Suprapubic skin (tissue), 4 donors: ENCODE data around the gene CDH22.

Experiments used
- CTCF ChIP-seq, 2 donors: fragments of 200-600 bp in 1 of 2; fragments of 450-650 bp in 1 of 2; sonication (generic) in 1 of 2; IDR thresholded peaks; one replicate each; pipeline ENCODE4 v1.5.1; 2016 to 2019; ENCODE audit warnings: antibody characterized with exemption in 2 of 2, mild to moderate bottlenecking in 1 of 2, moderate library complexity in 1 of 2
- EP300 ChIP-seq: sonication (generic); formaldehyde crosslinking; IDR thresholded peaks from one replicate; pipeline ENCODE4 v1.6.1; 2017; ENCODE audit warnings: antibody characterized with exemption
- POLR2A ChIP-seq, 2 donors: fragments of 450-650 bp; IDR thresholded peaks; one replicate each; pipeline ENCODE4 v1.6.1; 2017; ENCODE audit warnings: antibody characterized with exemption in 2 of 2, mild to moderate bottlenecking in 2 of 2, moderate library complexity in 2 of 2
- POLR2AphosphoS5 ChIP-seq, 3 donors: sonication (generic); formaldehyde crosslinking; IDR thresholded peaks; one replicate each; pipeline ENCODE4 v1.6.1; 2017; ENCODE audit warnings: antibody characterized with exemption in 3 of 3

DNA sequence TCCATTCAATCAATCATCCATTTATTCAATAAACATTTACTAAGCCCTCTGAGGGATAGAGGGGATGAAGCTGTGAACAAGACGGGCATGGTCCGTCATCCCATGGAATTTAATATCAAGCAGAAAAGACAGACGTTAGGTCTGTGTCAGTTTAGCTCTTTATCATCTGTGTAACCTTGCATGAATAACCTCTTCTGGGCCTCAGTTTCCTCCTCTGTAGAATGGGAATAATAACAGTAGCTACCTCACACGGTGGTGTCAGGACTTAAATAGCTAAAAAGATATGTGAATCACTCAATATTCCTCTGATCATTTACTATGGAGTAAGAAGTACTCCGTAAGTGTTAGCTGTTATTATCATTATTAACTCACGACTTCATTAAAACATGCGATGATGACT lies 21.3 kb downstream of the CDH22 start:
- no peak for TF ChIP-seq POLR2A (IDR thresholded peaks at IDR 0.05)
- no peak for TF ChIP-seq EP300
- TF ChIP-seq CTCF (IDR thresholded peaks at IDR 0.05): no peak
- TF ChIP-seq POLR2AphosphoS5 (IDR thresholded peaks at IDR 0.05): no peak
